HL-60 (cell line): ENCODE data around the gene MAPK1.

ENCODE experiments used
- GABPA ChIP-seq: IDR thresholded peaks from 2 replicates; pipeline ENCODE4 v1.6.1; 2012; ENCODE audit warnings: low read depth
- POLR2AphosphoS5 ChIP-seq: IDR thresholded peaks from 2 replicates; pipeline ENCODE4 v1.6.1; 2012; ENCODE audit warnings: low read depth
- TF ChIP-seq, protein P1 (sequence below): IDR thresholded peaks from one replicate; pipeline ENCODE4 v1.5.1; 2011; ENCODE audit warnings: low read length, control low read depth, inconsistent platforms; ENCODE audit not compliant: insufficient read depth
- TF ChIP-seq, protein P2 (sequence below): IDR thresholded peaks from 2 replicates; pipeline ENCODE4 v1.6.1; 2012; ENCODE audit warnings: low read depth; ENCODE audit not compliant: insufficient replicate concordance

DNA sequence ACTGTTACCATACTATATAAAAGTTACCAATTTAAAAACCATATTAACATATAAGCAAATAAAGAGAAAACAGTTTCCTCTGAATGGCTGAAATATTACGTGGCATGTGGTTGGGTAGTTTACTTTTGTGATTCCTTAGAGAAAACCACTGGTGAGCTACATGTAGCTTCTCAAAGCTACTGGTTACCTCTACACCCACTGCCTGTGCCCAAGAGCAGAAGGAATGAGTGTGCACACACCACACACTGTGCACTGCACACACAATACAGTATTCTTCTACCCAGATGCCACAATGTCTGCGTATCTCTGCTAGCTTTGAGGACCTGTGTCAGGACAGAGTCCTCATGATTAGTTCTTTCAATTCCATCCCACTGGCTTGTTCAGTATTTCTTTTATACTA is 106.4 kb downstream of the MAPK1 start:
- TF ChIP-seq, protein P1, sequence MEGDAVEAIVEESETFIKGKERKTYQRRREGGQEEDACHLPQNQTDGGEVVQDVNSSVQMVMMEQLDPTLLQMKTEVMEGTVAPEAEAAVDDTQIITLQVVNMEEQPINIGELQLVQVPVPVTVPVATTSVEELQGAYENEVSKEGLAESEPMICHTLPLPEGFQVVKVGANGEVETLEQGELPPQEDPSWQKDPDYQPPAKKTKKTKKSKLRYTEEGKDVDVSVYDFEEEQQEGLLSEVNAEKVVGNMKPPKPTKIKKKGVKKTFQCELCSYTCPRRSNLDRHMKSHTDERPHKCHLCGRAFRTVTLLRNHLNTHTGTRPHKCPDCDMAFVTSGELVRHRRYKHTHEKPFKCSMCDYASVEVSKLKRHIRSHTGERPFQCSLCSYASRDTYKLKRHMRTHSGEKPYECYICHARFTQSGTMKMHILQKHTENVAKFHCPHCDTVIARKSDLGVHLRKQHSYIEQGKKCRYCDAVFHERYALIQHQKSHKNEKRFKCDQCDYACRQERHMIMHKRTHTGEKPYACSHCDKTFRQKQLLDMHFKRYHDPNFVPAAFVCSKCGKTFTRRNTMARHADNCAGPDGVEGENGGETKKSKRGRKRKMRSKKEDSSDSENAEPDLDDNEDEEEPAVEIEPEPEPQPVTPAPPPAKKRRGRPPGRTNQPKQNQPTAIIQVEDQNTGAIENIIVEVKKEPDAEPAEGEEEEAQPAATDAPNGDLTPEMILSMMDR: no peak
- TF ChIP-seq POLR2AphosphoS5: no peak
- TF ChIP-seq, protein P2, sequence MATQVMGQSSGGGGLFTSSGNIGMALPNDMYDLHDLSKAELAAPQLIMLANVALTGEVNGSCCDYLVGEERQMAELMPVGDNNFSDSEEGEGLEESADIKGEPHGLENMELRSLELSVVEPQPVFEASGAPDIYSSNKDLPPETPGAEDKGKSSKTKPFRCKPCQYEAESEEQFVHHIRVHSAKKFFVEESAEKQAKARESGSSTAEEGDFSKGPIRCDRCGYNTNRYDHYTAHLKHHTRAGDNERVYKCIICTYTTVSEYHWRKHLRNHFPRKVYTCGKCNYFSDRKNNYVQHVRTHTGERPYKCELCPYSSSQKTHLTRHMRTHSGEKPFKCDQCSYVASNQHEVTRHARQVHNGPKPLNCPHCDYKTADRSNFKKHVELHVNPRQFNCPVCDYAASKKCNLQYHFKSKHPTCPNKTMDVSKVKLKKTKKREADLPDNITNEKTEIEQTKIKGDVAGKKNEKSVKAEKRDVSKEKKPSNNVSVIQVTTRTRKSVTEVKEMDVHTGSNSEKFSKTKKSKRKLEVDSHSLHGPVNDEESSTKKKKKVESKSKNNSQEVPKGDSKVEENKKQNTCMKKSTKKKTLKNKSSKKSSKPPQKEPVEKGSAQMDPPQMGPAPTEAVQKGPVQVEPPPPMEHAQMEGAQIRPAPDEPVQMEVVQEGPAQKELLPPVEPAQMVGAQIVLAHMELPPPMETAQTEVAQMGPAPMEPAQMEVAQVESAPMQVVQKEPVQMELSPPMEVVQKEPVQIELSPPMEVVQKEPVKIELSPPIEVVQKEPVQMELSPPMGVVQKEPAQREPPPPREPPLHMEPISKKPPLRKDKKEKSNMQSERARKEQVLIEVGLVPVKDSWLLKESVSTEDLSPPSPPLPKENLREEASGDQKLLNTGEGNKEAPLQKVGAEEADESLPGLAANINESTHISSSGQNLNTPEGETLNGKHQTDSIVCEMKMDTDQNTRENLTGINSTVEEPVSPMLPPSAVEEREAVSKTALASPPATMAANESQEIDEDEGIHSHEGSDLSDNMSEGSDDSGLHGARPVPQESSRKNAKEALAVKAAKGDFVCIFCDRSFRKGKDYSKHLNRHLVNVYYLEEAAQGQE: no peak
- no peak for TF ChIP-seq GABPA
